Activated naive CD8-positive, alpha-beta T cell treated with anti-CD3 and anti-CD28 coated beads, Interleukin-2, amount 50 U/mL, for 24 hours (primary cell): ENCODE data around the gene MIGA2.

ENCODE experiments used
- ATAC-seq: fragments of 150-1000 bp; cut with Tn5 transposase; one replicate; pipeline ENCODE4 v1.10.0; 2021
- DNase-seq: peaks from one replicate; pipeline ENCODE4 v3.0.0; 2021
- H3K27ac Mint-ChIP-seq: one replicate; pipeline ENCODE4 v1.8.0; 2021; ENCODE audit warnings: mild to moderate bottlenecking, mixed read lengths
- H3K27me3 Mint-ChIP-seq: one replicate; pipeline ENCODE4 v1.8.0; 2021; ENCODE audit warnings: mixed read lengths
- H3K36me3 Mint-ChIP-seq: one replicate; pipeline ENCODE4 v1.8.0; 2021; ENCODE audit warnings: low read depth, mixed read lengths
- H3K4me1 Mint-ChIP-seq: one replicate; pipeline ENCODE4 v1.8.0; 2021; ENCODE audit warnings: mixed read lengths
- H3K4me3 Mint-ChIP-seq: one replicate; pipeline ENCODE4 v1.8.0; 2021; ENCODE audit warnings: mild to moderate bottlenecking, moderate library complexity, mixed read lengths
- H3K9me3 Mint-ChIP-seq: one replicate; pipeline ENCODE4 v1.8.0; 2021; ENCODE audit warnings: mixed read lengths

Gene MIGA2

GRCh38 chr9:129121483-129121882, 85.1 kb downstream of the MIGA2 start:
- no peak for DNase-seq
- no peaks in the 10 kb centered on the region for H3K4me1 Mint-ChIP-seq
- no peak overlapping the region for H3K4me3 Mint-ChIP-seq
- no peak overlapping the region for H3K27ac Mint-ChIP-seq
- H3K9me3 Mint-ChIP-seq: no peaks in the 10 kb centered on the region
- no peaks in the 10 kb centered on the region for H3K27me3 Mint-ChIP-seq
- peaks cover 16% of the 10 kb centered on the region for H3K36me3 Mint-ChIP-seq
- ATAC-seq: no peak
